Activated naive CD8-positive, alpha-beta T cell treated with anti-CD3 and anti-CD28 coated beads, Interleukin-2, amount 50 U/mL, for 24 hours (primary cell): ENCODE measurements around the gene TBC1D5.
A peak's percentile ranks its signal among the peaks of the same experiment; 100 is the strongest.
"Not testable (repeated sequence)": the region's sequence is repeated elsewhere in the genome, so short reads cannot be mapped to it uniquely, and the experiment has no call there.

Source experiments
- ATAC-seq: fragments of 150-1000 bp; cut with Tn5 transposase; one replicate; pipeline ENCODE4 v1.10.0; 2021
- DNase-seq: peaks from one replicate; pipeline ENCODE4 v3.0.0; 2021
- H3K27ac Mint-ChIP-seq: one replicate; pipeline ENCODE4 v1.8.0; 2021; ENCODE audit warnings: mild to moderate bottlenecking, mixed read lengths
- H3K27me3 Mint-ChIP-seq: one replicate; pipeline ENCODE4 v1.8.0; 2021; ENCODE audit warnings: mixed read lengths
- H3K36me3 Mint-ChIP-seq: one replicate; pipeline ENCODE4 v1.8.0; 2021; ENCODE audit warnings: low read depth, mixed read lengths
- H3K4me1 Mint-ChIP-seq: one replicate; pipeline ENCODE4 v1.8.0; 2021; ENCODE audit warnings: mixed read lengths
- H3K4me3 Mint-ChIP-seq: one replicate; pipeline ENCODE4 v1.8.0; 2021; ENCODE audit warnings: mild to moderate bottlenecking, moderate library complexity, mixed read lengths
- H3K9me3 Mint-ChIP-seq: one replicate; pipeline ENCODE4 v1.8.0; 2021; ENCODE audit warnings: mixed read lengths

TBC1D5 gene, protein sequence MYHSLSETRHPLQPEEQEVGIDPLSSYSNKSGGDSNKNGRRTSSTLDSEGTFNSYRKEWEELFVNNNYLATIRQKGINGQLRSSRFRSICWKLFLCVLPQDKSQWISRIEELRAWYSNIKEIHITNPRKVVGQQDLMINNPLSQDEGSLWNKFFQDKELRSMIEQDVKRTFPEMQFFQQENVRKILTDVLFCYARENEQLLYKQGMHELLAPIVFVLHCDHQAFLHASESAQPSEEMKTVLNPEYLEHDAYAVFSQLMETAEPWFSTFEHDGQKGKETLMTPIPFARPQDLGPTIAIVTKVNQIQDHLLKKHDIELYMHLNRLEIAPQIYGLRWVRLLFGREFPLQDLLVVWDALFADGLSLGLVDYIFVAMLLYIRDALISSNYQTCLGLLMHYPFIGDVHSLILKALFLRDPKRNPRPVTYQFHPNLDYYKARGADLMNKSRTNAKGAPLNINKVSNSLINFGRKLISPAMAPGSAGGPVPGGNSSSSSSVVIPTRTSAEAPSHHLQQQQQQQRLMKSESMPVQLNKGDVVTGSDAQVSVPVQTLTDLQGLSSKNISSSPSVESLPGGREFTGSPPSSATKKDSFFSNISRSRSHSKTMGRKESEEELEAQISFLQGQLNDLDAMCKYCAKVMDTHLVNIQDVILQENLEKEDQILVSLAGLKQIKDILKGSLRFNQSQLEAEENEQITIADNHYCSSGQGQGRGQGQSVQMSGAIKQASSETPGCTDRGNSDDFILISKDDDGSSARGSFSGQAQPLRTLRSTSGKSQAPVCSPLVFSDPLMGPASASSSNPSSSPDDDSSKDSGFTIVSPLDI

GRCh38 chr3:17742102-17742879, at the start of gene TBC1D5:
TSS of gene TBC1D5 (minus strand) at chr3:17742631. CDS start at chr3:17508570, 234,061 bp downstream.
- H3K4me3 Mint-ChIP-seq, result peak within 1 kb of the TSS; percentile 90

GRCh38 chr3:17783426-17783825, 41.0 kb upstream of the TBC1D5 start:
- H3K4me3 Mint-ChIP-seq, result no peak overlapping the region

More at GRCh38 chr3:17742102-17742879, at the start of gene TBC1D5:
- peaks cover 11% of the 10 kb centered on the region for H3K36me3 Mint-ChIP-seq
- no peaks in the 10 kb centered on the region for H3K27me3 Mint-ChIP-seq
- H3K9me3 Mint-ChIP-seq, result no peaks in the 10 kb centered on the region
- DNase-seq (peak; percentile 93), ATAC-seq (peak; percentile 91)
- H3K27ac Mint-ChIP-seq, result peak within 1 kb of the TSS; percentile 96
- peaks cover 54% of the 10 kb centered on the region for H3K4me1 Mint-ChIP-seq

GRCh38 chr3:17782751-17783150, 40.3 kb upstream of the TBC1D5 start:
- Mint-ChIP-seq H3K4me3 (no peak overlapping the region), H3K27me3 (peaks cover 22% of the 10 kb centered on the region), H3K9me3 (peaks cover 6% of the 10 kb centered on the region), H3K4me1 (peaks cover 12% of the 10 kb centered on the region), H3K36me3 (peaks cover 4% of the 10 kb centered on the region), H3K27ac (no peak overlapping the region)
- ATAC-seq, result no peak
- no peak for DNase-seq

More at GRCh38 chr3:17783426-17783825, 41.0 kb upstream of the TBC1D5 start:
- ATAC-seq (no peak), DNase-seq (no peak)
- H3K27ac Mint-ChIP-seq, result no peak overlapping the region
- H3K36me3 Mint-ChIP-seq, result peaks cover 4% of the 10 kb centered on the region
- H3K4me1 Mint-ChIP-seq, result peaks cover 12% of the 10 kb centered on the region
- peaks cover 6% of the 10 kb centered on the region for H3K9me3 Mint-ChIP-seq
- peaks cover 22% of the 10 kb centered on the region for H3K27me3 Mint-ChIP-seq

DNA sequence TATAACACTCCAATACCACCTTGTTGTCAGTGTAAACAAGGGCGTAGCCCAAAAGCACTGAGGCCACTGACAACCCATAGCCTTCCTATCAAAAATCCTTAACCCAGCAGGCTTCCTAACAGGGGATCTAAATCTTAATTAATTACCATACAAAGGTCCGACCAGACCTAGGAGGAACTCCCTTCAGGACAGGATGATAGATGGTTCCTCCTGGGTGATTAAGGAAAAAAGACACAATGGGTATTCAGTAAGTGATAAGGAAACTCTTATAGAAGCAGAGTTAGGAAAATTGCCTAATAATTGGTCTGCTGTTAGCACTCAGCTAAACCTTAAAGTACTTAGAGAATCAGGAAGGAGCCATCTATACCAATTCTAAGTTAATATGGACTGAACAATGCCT, 37.9 kb upstream of the TBC1D5 start:
- H3K27me3 Mint-ChIP-seq, result peaks cover 30% of the 10 kb centered on the region
- not testable (repeated sequence) for H3K36me3 Mint-ChIP-seq, H3K4me3 Mint-ChIP-seq, DNase-seq, H3K27ac Mint-ChIP-seq, H3K9me3 Mint-ChIP-seq, ATAC-seq
- H3K4me1 Mint-ChIP-seq, result peaks cover 28% of the 10 kb centered on the region

- not testable (repeated sequence) for H3K9me3 Mint-ChIP-seq, H3K27ac Mint-ChIP-seq, H3K36me3 Mint-ChIP-seq, H3K4me3 Mint-ChIP-seq, DNase-seq
- Mint-ChIP-seq H3K27me3 (peaks cover 31% of the 10 kb centered on the region), H3K4me1 (peaks cover 36% of the 10 kb centered on the region)
- ATAC-seq, result peak; percentile 66
Measured at GRCh38 chr3:17779304-17780250, 37.1 kb upstream of the TBC1D5 start.

DNA sequence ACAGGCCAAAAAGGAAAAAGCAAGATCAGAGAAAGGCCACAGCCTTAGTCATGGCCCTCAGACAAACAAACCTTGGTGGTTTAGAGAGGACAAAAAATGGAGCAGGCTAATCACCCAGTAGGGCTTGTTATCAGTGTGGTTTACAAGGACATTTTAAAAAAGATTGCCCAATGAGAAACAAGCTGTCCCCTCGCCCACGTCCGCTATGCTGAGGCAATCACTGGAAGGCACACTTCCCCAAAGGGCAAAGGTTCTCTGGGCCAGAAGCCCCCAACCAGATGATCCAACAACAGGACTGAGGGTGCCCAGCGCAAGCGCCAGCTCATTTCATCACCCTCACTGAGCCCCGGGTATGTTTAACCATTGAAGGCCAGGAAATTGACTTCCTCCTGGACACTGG, 34.9 kb upstream of the TBC1D5 start:
- not testable (repeated sequence) for H3K27ac Mint-ChIP-seq, ATAC-seq, DNase-seq, H3K36me3 Mint-ChIP-seq, H3K9me3 Mint-ChIP-seq, H3K4me3 Mint-ChIP-seq
- H3K27me3 Mint-ChIP-seq, result peaks cover 32% of the 10 kb centered on the region
- H3K4me1 Mint-ChIP-seq, result peaks cover 46% of the 10 kb centered on the region

GRCh38 chr3:17775073-17775472, 32.6 kb upstream of the TBC1D5 start:
- Mint-ChIP-seq H3K4me3 (peak overlapping the region; percentile 78), H3K27me3 (peaks cover 39% of the 10 kb centered on the region), H3K9me3 (peaks cover 3% of the 10 kb centered on the region), H3K36me3 (peaks cover 5% of the 10 kb centered on the region), H3K4me1 (peaks cover 46% of the 10 kb centered on the region), H3K27ac (peak overlapping the region; percentile 87)
- ATAC-seq (peak; percentile 63), DNase-seq (peak; percentile 37)

GRCh38 chr3:17774180-17774910, 31.9 kb upstream of the TBC1D5 start:
- not testable (repeated sequence) for H3K9me3 Mint-ChIP-seq
- ATAC-seq, result peak; percentile 82

DNA sequence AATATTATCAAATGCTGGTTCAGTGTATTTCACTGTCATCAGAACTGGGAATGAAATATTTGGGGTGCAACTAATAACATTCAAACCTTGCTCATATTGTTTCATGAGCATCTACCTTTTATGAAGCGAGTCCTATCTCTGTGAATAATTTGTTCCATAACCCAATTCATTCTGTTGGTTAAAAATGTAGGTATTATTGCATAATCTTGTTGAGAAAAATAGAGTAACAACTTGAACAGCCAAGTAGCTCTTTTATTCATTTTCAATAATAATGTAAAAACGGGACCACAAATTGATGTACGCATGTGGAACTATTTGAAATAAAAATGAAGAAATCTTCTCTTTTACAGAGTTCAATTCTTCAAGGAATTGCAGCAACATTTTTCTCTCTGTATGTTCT, 30.1 kb upstream of the TBC1D5 start:
- Mint-ChIP-seq H3K27ac (no peak overlapping the region), H3K36me3 (peaks cover 5% of the 10 kb centered on the region), H3K4me3 (no peak overlapping the region), H3K27me3 (peaks cover 37% of the 10 kb centered on the region), H3K9me3 (peaks cover 3% of the 10 kb centered on the region), H3K4me1 (peaks cover 33% of the 10 kb centered on the region)
- no peak for DNase-seq
- ATAC-seq, result no peak

More at GRCh38 chr3:17774180-17774910, 31.9 kb upstream of the TBC1D5 start:
- H3K27me3 Mint-ChIP-seq, result peaks cover 37% of the 10 kb centered on the region
- peak overlapping the region; percentile 78 for H3K4me3 Mint-ChIP-seq
- DNase-seq, result peak; percentile 66
- peaks cover 38% of the 10 kb centered on the region for H3K4me1 Mint-ChIP-seq
- not testable (repeated sequence) for H3K36me3 Mint-ChIP-seq
- peak overlapping the region; percentile 87 for H3K27ac Mint-ChIP-seq

GRCh38 chr3:17771177-17772017, 29.0 kb upstream of the TBC1D5 start:
- Mint-ChIP-seq H3K9me3 (peaks cover 3% of the 10 kb centered on the region), H3K4me1 (peaks cover 23% of the 10 kb centered on the region), H3K36me3 (peaks cover 5% of the 10 kb centered on the region), H3K27ac (no peak overlapping the region), H3K27me3 (peaks cover 40% of the 10 kb centered on the region), H3K4me3 (no peak overlapping the region)
- no peak for DNase-seq
- ATAC-seq, result no peak

DNA sequence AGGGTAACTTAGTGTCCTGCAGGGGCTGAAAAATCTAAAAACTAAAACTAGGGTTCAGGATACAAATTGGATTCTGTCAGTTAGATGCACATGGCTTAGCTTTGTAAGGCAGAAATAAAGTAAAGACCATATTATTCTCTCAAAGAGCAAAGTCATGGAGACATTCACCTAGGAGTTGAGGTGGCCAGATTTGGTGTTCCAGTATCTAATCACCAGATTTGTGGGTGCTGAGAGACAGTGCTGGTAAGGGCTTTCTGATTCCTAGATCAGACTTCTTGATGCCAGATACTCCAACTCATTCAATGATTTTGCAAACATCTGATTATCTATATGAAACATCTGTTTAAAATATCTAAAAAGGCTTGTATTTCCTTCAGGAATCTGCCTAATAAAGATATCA, 28.3 kb upstream of the TBC1D5 start:
- H3K4me1 Mint-ChIP-seq, result peaks cover 23% of the 10 kb centered on the region
- no peak for ATAC-seq
- H3K27me3 Mint-ChIP-seq, result peaks cover 34% of the 10 kb centered on the region

DNA sequence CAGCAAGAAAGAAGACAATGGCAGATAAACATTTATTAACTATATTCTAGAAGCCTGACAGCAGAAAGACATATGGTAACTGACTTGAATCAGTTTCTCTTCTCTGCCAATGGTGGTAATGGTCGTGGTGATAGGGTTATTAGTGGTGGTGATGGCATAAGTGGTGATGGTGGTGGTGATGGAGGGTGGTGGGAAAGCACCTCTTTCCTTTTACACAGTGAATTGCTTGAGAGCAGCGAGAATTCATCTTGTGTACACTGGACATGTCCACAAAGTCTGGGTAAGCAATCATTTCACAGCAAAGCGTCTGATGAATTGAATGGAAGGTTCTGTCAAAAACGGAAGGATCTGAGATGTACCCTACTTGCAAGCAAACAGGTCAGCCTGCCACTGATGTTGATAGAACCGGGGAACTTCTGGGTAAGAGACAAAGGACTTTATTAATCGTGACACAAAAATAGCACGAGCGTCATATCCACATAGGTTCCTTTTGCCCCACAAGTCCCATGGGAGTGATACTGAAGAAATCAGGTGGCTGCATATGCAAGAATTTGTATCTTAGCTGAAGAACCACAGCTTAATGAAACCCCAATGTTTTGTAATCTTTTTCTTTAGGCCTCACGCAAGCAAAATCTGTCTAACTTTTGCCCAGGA, 23.5 kb upstream of the TBC1D5 start:
- ATAC-seq, result no peak
- no peak overlapping the region for H3K4me3 Mint-ChIP-seq

More for the DNA sequence above, 28.3 kb upstream of the TBC1D5 start:
- peaks cover 5% of the 10 kb centered on the region for H3K36me3 Mint-ChIP-seq
- H3K27ac Mint-ChIP-seq, result no peak overlapping the region
- H3K4me3 Mint-ChIP-seq, result no peak overlapping the region
- H3K9me3 Mint-ChIP-seq, result peaks cover 3% of the 10 kb centered on the region
- no peak for DNase-seq

More for the DNA sequence above, 23.5 kb upstream of the TBC1D5 start:
- peaks cover 19% of the 10 kb centered on the region for H3K27me3 Mint-ChIP-seq
- no peak for DNase-seq
- peaks cover 4% of the 10 kb centered on the region for H3K4me1 Mint-ChIP-seq
- H3K9me3 Mint-ChIP-seq, result no peaks in the 10 kb centered on the region
- H3K36me3 Mint-ChIP-seq, result no peaks in the 10 kb centered on the region
- H3K27ac Mint-ChIP-seq, result no peak overlapping the region
